A673 (cell line): Measurements from ENCODE around the gene CPM.

Experiments
- EZH2 ChIP-seq: fragments of 200-600 bp; sonication (generic); IDR thresholded peaks from 2 replicates; pipeline ENCODE4 v1.6.1; 2017; ENCODE audit warnings: borderline replicate concordance, low read depth, mild to moderate bottlenecking, mixed read lengths, antibody characterized with exemption, low read length; ENCODE audit not compliant: poor library complexity, severe bottlenecking
- TF ChIP-seq, protein P1 (sequence below): fragments of 300-800, 200-600 bp; sonication (generic); conservative IDR thresholded peaks from 2 replicates; pipeline ENCODE4 v1.5.1; 2017; ENCODE audit warnings: low read depth, mild to moderate bottlenecking, antibody characterized with exemption, low read length, moderate library complexity, mixed read lengths

DNA sequence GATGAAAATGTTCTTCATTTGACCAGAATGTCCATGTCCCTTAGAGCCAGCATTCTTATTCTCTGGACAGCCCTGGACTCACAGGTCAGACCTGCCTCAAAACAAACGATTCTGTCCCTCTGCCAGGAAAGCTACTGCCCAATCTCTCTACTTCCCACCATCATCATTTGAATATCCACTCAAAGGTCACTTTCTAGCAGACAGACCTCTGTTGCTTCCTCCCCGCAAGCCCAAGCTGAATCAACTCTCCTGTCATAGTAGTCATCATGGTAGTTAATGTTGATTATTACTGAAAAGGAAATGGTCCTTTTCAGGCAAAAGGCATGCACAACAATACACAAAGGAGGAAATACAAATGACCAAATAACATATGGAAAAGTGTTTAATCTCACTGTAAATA, 39.6 kb upstream of the CPM start:
- TF ChIP-seq, protein P1, sequence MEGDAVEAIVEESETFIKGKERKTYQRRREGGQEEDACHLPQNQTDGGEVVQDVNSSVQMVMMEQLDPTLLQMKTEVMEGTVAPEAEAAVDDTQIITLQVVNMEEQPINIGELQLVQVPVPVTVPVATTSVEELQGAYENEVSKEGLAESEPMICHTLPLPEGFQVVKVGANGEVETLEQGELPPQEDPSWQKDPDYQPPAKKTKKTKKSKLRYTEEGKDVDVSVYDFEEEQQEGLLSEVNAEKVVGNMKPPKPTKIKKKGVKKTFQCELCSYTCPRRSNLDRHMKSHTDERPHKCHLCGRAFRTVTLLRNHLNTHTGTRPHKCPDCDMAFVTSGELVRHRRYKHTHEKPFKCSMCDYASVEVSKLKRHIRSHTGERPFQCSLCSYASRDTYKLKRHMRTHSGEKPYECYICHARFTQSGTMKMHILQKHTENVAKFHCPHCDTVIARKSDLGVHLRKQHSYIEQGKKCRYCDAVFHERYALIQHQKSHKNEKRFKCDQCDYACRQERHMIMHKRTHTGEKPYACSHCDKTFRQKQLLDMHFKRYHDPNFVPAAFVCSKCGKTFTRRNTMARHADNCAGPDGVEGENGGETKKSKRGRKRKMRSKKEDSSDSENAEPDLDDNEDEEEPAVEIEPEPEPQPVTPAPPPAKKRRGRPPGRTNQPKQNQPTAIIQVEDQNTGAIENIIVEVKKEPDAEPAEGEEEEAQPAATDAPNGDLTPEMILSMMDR = no peak
- no peak for TF ChIP-seq EZH2
